ENCODE results near the gene CSMD2.

Gene CSMD2

DNA sequence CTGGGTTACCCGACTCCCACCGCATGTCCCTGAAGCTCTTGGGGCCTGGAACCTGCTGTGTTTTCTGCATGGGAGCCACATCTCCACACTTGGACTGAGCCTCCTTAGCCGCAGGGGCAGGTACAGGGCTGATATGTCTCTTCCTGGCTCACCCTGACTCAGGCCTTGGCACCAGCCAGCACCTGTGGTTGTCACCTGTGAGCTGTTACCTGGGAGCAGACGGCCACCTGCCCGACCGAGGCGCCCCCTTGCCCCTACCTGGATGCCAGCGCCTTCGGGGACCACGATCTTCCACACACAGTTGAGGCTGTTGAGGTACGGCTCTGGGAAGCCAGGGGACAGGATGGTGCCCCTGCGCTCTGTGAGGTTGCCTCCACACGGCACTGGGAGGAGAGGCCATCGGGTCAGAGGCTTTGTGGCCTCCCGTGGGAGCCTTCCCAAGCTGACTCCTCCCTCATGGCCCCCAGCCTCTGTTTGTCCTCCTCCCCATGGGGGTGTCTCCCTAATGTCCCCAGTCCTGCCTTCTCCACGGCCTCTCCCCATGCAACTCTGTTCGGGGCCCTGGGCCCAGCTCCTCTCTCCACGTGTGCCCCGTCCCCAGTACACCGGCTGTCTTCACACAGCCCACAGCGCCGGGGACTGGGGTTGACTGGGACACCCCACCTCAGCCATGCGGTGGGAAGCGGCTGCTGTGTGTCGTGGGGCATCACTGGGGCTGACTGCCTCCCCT is 540.6 kb downstream of the CSMD2 start:
- DNase-seq, result no peak

DNA sequence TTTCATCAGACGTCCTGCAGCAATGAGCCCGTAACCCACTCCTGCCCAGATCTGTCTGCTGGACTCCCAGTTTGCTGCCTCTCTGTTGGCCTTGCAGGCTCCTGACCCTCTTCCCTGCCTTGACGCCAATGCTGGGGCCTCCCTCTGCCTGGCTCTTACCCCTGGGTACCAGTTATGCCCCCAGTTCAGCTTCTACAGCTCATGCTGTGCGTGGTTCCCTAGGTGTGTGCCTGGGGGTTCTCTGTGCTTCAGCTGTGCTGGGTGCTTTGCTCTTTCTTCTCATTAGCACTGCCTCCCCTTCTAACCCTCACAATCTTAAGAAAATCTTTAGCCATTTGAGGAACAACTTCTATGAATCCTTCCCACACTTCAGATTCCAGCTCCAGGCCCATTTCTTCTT is 541.2 kb downstream of the CSMD2 start:
- no peak for DNase-seq

DNA sequence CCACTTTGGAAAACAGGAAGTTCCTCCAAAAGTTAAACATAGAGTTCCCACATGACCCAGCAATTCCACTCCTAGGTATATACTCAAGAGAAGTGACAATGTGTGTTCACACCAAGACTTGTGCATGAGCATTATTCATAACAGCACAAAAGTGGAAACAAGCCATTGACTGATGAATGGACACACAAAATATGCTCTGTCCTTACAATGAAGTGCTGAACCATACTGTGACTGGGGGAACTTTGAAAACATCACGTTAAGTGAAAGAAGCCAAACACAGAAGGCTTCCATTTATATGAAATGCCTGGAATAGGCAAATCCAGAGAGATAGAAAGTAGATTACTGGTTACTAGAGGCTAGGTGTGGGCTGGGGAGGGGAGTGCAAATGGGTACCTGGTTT is 542.3 kb downstream of the CSMD2 start:
- DNase-seq, result no peak

- no peak for DNase-seq
Measured at GRCh38 chr1:33618636-33619035, 546.4 kb downstream of the CSMD2 start.

DNA sequence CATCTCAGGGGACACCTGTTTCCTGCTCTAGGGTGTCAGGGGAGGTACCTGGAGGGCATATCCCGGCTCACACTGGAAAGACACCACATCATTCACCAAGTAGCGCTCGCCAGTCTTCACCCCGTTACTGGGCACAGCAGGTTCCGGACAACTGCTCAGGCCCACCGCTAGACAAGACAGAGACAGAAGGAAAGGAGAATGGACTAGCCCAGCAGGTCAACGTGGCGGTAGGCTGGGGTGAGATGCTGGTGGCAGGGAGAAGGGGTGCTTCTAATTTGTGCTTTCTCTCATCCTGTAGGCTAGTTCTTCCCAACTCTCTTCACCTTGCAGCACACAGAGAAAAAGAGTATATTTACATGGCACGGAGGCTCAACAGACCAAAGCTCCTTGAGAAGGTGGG is 547.6 kb downstream of the CSMD2 start:
- DNase-seq, result no peak

GRCh38 chr1:33616780-33617179 is 548.2 kb downstream of the CSMD2 start:
- no peak for DNase-seq

- DNase-seq, result no peak
Measured at GRCh38 chr1:33615546-33615945, 549.5 kb downstream of the CSMD2 start.

- DNase-seq, result no peak
Measured at GRCh38 chr1:33610864-33611455, 554.1 kb downstream of the CSMD2 start.

DNA sequence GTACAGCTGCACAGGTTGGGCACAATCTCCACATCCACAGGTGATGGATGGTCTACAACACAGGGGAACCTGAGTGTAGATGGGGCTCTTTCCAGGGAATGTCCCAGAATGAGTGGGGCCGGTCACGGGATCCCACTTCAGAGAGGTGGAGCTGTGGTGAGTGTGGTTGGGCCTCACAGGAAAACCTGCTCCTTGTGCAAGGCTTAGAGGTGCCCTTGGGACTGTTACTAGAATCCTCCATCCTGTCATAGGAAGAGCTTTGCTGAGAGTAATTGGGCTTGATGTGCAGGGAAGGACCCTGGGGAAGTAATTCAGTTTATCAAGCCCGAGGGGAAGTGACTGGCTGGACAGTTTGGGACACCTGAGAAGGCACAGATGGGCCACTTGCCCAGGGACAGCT is 554.6 kb downstream of the CSMD2 start:
- DNase-seq, result no peak

- DNase-seq, result no peak
Measured at GRCh38 chr1:33609739-33610138, 555.3 kb downstream of the CSMD2 start.

DNA sequence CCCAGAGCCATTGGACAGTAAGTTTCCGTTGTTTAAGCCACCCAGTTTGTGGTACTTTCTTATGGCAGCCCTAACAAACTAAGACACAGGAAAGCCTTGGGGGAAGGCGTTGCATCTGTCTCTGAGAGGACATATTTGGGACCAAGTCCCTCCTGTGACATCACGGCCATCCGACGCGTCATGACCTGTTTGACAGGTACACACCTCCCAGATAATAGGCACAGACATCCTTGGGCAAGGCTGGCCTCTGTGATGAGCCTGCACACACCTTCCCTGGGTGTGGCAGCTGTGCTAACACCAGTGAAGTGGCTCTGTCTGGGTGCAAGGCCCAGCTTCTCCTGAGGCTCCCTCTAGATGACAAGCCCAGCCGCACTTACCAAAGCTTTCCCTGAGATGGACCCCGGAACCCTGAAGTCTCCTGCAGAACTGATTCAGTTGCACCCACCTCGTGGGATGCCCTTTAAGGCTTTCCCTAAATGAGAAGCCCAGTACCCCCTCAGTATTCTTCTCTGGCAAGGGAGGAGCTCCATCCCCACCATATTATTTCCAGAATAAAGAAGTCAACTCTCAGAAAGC is 556.1 kb downstream of the CSMD2 start:
- no peak for DNase-seq

GRCh38 chr1:33607444-33608005 is 557.5 kb downstream of the CSMD2 start:
- no peak for DNase-seq

DNA sequence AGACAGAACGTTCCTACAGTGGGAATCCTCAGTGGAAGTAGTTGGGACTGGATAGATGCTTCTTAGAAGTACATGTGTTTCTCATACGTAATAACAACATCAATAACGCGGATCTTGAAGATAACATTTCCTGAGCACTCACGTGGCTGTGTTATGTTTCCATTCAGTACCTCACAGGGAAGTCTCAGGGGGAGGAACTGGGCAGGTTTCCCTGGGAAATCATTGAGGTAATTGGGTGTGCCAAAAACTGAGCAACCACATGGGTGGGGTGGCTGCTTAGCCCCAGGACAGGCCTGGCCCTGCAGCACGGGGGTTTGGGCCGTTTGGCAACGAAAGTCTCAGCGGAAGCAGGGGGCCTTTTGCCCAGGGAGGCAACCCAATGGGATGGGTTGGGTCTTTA is 558.8 kb downstream of the CSMD2 start:
- no peak for DNase-seq

DNA sequence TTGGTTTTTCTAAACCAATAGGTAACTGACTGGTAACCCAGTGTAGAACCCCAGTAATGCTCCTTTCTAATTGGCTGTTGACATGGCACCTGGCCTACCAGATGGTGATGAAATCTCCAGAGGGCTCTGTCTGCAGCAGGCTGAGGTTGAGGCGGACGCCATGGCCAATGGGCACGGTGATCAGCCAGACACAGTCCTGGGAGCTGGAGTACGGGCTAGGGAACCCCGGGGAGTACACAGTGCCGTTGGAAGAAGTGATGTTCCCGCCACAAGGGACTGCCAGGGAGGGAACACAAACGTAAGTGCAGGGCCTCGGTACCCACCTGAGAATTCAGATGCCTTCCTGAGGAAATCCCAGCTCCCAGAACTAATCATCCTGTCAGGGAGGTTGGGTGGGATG is 562.8 kb downstream of the CSMD2 start:
- no peak for DNase-seq

DNA sequence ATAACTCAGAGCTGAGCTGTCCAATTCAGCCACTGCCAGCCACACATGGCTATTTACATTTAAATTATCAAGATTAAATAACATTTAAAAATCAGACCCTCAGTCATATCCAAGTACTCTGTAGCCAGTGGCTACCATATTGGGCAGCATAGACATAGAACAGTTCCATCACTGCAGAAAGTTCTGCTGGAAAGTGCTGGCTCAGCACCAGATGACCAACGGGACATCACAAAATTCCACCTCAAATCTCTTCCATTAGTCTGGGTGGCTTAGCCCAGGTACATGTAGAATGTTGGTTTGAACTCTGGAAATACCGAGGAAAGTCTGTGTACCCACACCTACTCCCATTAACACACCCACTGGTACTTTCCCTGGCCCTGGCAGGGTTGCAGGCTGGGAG is 563.3 kb downstream of the CSMD2 start:
- no peak for DNase-seq

GRCh38 chr1:33599516-33600115 is 565.4 kb downstream of the CSMD2 start:
- DNase-seq, result no peak

DNA sequence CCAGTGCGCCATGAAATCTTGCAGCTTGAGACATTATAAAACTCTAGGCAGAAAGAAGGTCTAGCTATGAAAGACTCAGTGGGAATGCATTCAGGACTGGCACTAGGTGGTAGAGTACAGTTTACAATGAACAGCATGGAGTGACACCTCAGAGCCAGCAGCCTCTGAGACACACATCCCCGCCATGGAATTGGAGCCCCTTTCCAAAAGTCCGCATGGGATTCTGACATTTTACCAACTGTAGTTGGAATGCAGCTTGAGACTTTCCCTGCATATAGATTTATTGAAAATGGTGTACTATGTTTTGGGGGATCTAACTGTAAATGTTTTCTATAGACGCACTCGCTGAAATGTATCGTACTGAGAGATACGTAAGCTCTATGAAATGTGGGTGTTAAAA is 576.3 kb downstream of the CSMD2 start:
- no peak for DNase-seq

DNA sequence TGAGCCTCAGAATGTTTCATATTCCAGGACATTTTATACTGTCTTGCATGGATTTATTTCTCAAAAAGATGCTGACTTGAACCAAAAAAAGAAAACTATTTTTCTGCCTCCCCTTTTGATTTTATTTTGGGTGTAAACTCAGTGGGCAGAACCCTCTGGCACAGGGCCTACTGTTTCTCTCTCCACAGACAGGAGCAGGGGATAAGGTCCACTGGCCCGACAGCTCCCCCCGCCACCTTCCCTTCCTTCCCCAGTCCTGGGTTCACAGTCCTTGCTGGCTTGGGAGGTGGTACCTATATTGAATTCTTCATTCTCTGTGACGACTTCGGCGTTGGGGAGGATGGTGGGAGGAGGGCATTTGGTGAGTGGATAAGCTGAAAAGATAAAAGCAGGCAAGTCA is 578.2 kb downstream of the CSMD2 start:
- DNase-seq, result no peak

GRCh38 chr1:33586106-33586505 is 578.9 kb downstream of the CSMD2 start:
- DNase-seq, result no peak

DNA sequence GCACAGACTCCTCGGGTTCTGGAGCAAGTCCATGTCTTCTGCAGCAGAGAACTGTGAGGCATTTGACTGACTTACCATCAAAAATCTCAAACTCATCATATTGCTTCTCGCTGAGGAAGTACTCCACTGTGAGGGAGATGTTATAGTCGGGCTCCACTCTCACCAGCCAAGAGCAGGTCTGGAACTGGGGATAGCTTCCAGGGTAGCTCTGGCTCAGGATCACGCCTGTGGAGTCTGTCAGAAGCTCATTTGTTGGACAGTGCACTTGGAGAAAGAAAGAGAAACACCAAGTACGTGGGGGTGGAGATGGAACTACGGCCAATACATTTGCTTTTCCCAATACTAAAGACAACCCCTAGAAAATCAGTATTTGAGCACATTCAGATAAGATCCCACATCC is 581.5 kb downstream of the CSMD2 start:
- no peak for DNase-seq

DNA sequence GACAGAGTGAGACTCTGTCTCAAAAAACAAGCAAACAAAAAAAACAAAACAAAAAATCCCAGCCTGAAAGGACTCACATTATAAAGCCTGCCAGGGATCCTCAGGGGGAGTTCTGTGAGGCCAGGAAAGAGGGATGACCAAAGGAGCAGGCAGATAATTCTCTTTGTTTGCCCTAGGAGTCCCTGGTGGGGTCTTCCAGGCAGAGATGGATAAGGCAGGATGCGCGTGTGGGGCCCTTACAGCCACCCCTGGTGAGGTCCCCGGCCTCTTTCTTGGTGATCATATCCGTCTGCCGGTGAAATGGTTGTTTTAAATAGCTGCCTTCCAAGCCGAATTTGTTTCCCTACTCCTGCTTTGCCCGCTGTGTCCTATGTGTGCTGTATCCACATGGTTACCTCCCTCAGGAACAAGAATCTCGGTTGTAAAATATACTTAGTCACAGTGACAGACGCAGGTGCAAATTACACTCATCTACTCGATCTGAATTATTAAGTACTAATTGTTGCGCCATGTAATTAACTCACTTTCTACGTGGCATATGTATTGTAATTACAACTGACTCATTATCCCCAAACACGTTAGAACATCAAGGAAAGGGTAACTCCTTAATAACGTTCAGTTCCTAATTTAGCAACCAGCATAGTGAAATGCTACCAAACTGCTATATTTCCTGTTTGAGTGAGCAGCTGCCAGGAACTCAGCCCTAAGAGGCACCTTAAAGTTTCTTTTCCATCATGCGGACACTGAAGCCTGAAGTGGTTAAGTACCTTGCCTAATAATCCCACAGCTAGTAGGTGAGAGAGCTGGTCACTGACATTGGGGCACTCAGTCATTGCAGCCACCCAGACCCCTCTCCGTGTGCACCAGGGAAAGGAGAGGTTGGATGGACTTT is 586.2 kb downstream of the CSMD2 start:
- DNase-seq, result no peak

DNA sequence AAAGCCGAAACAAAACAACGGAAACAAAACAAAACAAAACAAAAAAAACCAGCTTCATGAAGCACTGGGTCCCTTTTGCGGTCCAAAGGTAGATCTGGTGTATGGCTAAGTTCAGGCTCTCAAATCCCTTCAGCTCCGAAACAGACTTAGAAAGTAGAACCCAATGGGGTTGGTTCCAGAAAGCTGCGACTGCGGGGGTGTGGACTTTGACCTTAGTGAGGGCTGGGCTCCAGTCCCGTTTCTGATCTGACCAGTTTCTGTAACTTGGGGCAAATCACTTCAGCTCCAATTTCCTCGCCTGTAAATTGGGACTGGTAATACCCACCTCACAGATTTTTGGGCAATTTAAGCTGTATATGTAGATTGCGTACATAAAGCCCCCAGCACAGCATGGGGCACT is 587.4 kb downstream of the CSMD2 start:
- no peak for DNase-seq

Measured in activated CD4-positive, CD25-positive, alpha-beta regulatory T cell (primary cell).